T-helper 2 cell treated with Interferon-gamma antibody and Interleukin-4, amounts not matched to agents 5 μg/mL and 100 μg/mL, for 36 hours (primary cell): Measurements from ENCODE around the gene TGFB2.
"Not testable (repeated sequence)": the region's sequence is repeated elsewhere in the genome, so short reads cannot be mapped to it uniquely, and the experiment has no call there.

ENCODE experiments used
- DNase-seq: peaks from one replicate; pipeline ENCODE4 v3.0.0; 2021; ENCODE audit warnings: low spot score
- H3K27ac Mint-ChIP-seq: one replicate; pipeline ENCODE4 v1.8.0; 2021; ENCODE audit warnings: mild to moderate bottlenecking, mixed read lengths
- H3K27me3 Mint-ChIP-seq: one replicate; pipeline ENCODE4 v1.8.0; 2021; ENCODE audit warnings: low read depth, mixed read lengths
- H3K36me3 Mint-ChIP-seq: one replicate; pipeline ENCODE4 v1.8.0; 2021; ENCODE audit warnings: low read depth, mixed read lengths
- H3K4me1 Mint-ChIP-seq: one replicate; pipeline ENCODE4 v1.8.0; 2021; ENCODE audit warnings: low read depth, mixed read lengths
- H3K4me3 Mint-ChIP-seq: one replicate; pipeline ENCODE4 v1.8.0; 2022; ENCODE audit warnings: mild to moderate bottlenecking, moderate library complexity, mixed read lengths
- H3K9me3 Mint-ChIP-seq: one replicate; pipeline ENCODE4 v1.8.0; 2021; ENCODE audit warnings: mixed read lengths

Gene TGFB2

GRCh38 chr1:218317061-218317460, 28.1 kb upstream of the TGFB2 start:
- Mint-ChIP-seq H3K27ac (no peak overlapping the region), H3K27me3 (no peaks in the 10 kb centered on the region), H3K36me3 (peaks cover 5% of the 10 kb centered on the region), H3K4me3 (no peak overlapping the region), H3K9me3 (no peaks in the 10 kb centered on the region), H3K4me1 (no peaks in the 10 kb centered on the region)
- DNase-seq = no peak

- H3K9me3 Mint-ChIP-seq, DNase-seq, H3K27me3 Mint-ChIP-seq, H3K36me3 Mint-ChIP-seq, H3K4me1 Mint-ChIP-seq, H3K4me3 Mint-ChIP-seq, H3K27ac Mint-ChIP-seq: not testable (repeated sequence)
These were observed 25.0 kb upstream of the TGFB2 start for GRCh38 chr1:218320182-218320581.

GRCh38 chr1:218322762-218323161, 22.4 kb upstream of the TGFB2 start:
- H3K9me3 Mint-ChIP-seq = no peaks in the 10 kb centered on the region
- no peak overlapping the region for H3K4me3 Mint-ChIP-seq
- no peak overlapping the region for H3K27ac Mint-ChIP-seq
- H3K4me1 Mint-ChIP-seq = no peaks in the 10 kb centered on the region
- no peak for DNase-seq
- peaks cover 7% of the 10 kb centered on the region for H3K36me3 Mint-ChIP-seq
- no peaks in the 10 kb centered on the region for H3K27me3 Mint-ChIP-seq

- H3K4me3 Mint-ChIP-seq = no peak overlapping the region
- no peak overlapping the region for H3K27ac Mint-ChIP-seq
- no peaks in the 10 kb centered on the region for H3K9me3 Mint-ChIP-seq
- H3K4me1 Mint-ChIP-seq = no peaks in the 10 kb centered on the region
- H3K27me3 Mint-ChIP-seq = no peaks in the 10 kb centered on the region
- no peak for DNase-seq
- H3K36me3 Mint-ChIP-seq = peaks cover 7% of the 10 kb centered on the region
These were observed 21.4 kb upstream of the TGFB2 start for GRCh38 chr1:218323568-218324225.

- Mint-ChIP-seq H3K27me3 (no peaks in the 10 kb centered on the region), H3K4me3 (no peak overlapping the region), H3K27ac (no peak overlapping the region), H3K4me1 (no peaks in the 10 kb centered on the region), H3K9me3 (no peaks in the 10 kb centered on the region), H3K36me3 (peaks cover 7% of the 10 kb centered on the region)
- DNase-seq = no peak
These were observed 20.9 kb upstream of the TGFB2 start for GRCh38 chr1:218324226-218324580.

GRCh38 chr1:218328769-218329168, 16.4 kb upstream of the TGFB2 start:
- Mint-ChIP-seq H3K9me3 (no peaks in the 10 kb centered on the region), H3K27ac (no peak overlapping the region), H3K27me3 (no peaks in the 10 kb centered on the region), H3K4me3 (no peak overlapping the region), H3K4me1 (no peaks in the 10 kb centered on the region), H3K36me3 (peaks cover 7% of the 10 kb centered on the region)
- no peak for DNase-seq

GRCh38 chr1:218330043-218330623, 15.0 kb upstream of the TGFB2 start:
- no peak overlapping the region for H3K4me3 Mint-ChIP-seq

GRCh38 chr1:218332416-218332815, 12.7 kb upstream of the TGFB2 start:
- H3K4me3 Mint-ChIP-seq = no peak overlapping the region
- DNase-seq = no peak
- no peaks in the 10 kb centered on the region for H3K4me1 Mint-ChIP-seq
- no peak overlapping the region for H3K27ac Mint-ChIP-seq
- no peaks in the 10 kb centered on the region for H3K27me3 Mint-ChIP-seq
- no peaks in the 10 kb centered on the region for H3K9me3 Mint-ChIP-seq
- H3K36me3 Mint-ChIP-seq = peaks cover 5% of the 10 kb centered on the region

More at GRCh38 chr1:218330043-218330623, 15.0 kb upstream of the TGFB2 start:
- no peak overlapping the region for H3K27ac Mint-ChIP-seq
- H3K27me3 Mint-ChIP-seq = no peaks in the 10 kb centered on the region
- DNase-seq = no peak
- no peaks in the 10 kb centered on the region for H3K4me1 Mint-ChIP-seq
- H3K9me3 Mint-ChIP-seq = no peaks in the 10 kb centered on the region
- peaks cover 7% of the 10 kb centered on the region for H3K36me3 Mint-ChIP-seq

- Mint-ChIP-seq H3K36me3 (peaks cover 5% of the 10 kb centered on the region), H3K27me3 (peaks cover 4% of the 10 kb centered on the region), H3K9me3 (no peaks in the 10 kb centered on the region), H3K27ac (no peak overlapping the region), H3K4me1 (no peaks in the 10 kb centered on the region), H3K4me3 (no peak overlapping the region)
- DNase-seq = no peak
These were observed 8.8 kb upstream of the TGFB2 start for GRCh38 chr1:218336328-218336727.

- DNase-seq = no peak
- Mint-ChIP-seq H3K27ac (no peak overlapping the region), H3K9me3 (no peaks in the 10 kb centered on the region), H3K4me3 (no peak overlapping the region), H3K4me1 (peaks cover 2% of the 10 kb centered on the region), H3K27me3 (peaks cover 10% of the 10 kb centered on the region), H3K36me3 (no peaks in the 10 kb centered on the region)
These were observed 5.8 kb upstream of the TGFB2 start for GRCh38 chr1:218339267-218339831.

- Mint-ChIP-seq H3K27me3 (peaks cover 15% of the 10 kb centered on the region), H3K4me1 (peaks cover 4% of the 10 kb centered on the region), H3K9me3 (no peaks in the 10 kb centered on the region), H3K27ac (no peak overlapping the region), H3K36me3 (no peaks in the 10 kb centered on the region), H3K4me3 (no peak overlapping the region)
- DNase-seq = no peak
These were observed 3.8 kb upstream of the TGFB2 start for GRCh38 chr1:218341325-218341724.

GRCh38 chr1:218342091-218342490, 3.0 kb upstream of the TGFB2 start:
- H3K27ac Mint-ChIP-seq = no peak overlapping the region

GRCh38 chr1:218345673-218346390, 696 bp downstream of the TGFB2 start:
- Mint-ChIP-seq H3K27ac (no peak overlapping the region), H3K4me1 (peaks cover 15% of the 10 kb centered on the region), H3K36me3 (no peaks in the 10 kb centered on the region), H3K4me3 (no peak overlapping the region), H3K9me3 (no peaks in the 10 kb centered on the region), H3K27me3 (peaks cover 53% of the 10 kb centered on the region)
- peak; percentile 8 for DNase-seq

More at GRCh38 chr1:218342091-218342490, 3.0 kb upstream of the TGFB2 start:
- no peaks in the 10 kb centered on the region for H3K9me3 Mint-ChIP-seq
- DNase-seq = no peak
- H3K4me1 Mint-ChIP-seq = peaks cover 11% of the 10 kb centered on the region
- no peak overlapping the region for H3K4me3 Mint-ChIP-seq
- H3K36me3 Mint-ChIP-seq = no peaks in the 10 kb centered on the region
- H3K27me3 Mint-ChIP-seq = peaks cover 22% of the 10 kb centered on the region
